GM19397 (cell line): ENCODE results near the gene DOCK9.

Experiments used
- ATAC-seq: cut with Tn5 transposase; IDR thresholded peaks from one replicate; pipeline ENCODE4 v1.9.1; 2021; ENCODE audit warnings: mild to moderate bottlenecking, moderate library complexity; ENCODE audit not compliant: unreplicated experiment

The DOCK9 gene

GRCh38 chr13:98976338-98976737, 1.5 kb downstream of the DOCK9 start:
- no peak for ATAC-seq

- ATAC-seq = no peak
Observed at GRCh38 chr13:98975822-98976261, 2.0 kb downstream of the DOCK9 start.

DNA sequence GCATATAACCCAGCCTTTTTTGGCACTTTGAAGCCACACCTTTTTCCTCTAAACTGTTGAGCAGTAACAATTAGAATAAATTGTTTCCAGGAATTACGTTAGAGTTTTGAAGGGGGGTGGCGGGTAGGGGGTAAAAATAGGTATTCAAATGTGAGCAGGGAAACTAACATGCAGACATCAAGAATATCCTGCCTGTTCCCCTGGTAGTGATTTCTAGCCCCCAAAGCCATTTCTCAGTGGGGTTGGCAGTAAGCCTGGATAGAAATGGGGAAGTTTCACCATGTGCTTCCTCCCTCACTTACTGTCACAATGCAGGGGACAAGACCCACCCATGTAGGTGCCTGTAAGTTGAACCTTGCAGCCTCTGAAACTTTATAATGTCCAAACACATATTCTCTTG, 3.8 kb downstream of the DOCK9 start:
- no peak for ATAC-seq

GRCh38 chr13:98972627-98973026, 5.2 kb downstream of the DOCK9 start:
- ATAC-seq = no peak

DNA sequence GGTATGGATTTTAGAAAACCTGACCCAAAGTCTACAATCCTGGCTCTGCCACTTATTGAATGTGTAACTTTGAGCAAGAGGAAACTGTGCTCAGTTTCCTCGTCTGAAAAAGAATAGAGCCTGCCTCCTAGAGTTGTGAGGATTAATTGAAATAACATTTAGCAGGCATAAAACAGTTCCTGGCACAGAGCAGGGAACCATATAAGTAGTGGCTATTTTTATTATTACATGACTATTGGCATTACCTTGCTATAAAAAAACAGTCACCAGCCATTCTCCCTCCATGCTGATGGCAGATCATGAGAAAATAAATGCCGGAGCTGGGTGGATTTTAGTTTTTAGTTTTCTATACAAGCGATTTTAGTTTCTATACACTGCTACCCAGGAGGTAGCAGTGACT, 5.8 kb downstream of the DOCK9 start:
- no peak for ATAC-seq

GRCh38 chr13:98970330-98970729, 7.5 kb downstream of the DOCK9 start:
- ATAC-seq = no peak

DNA sequence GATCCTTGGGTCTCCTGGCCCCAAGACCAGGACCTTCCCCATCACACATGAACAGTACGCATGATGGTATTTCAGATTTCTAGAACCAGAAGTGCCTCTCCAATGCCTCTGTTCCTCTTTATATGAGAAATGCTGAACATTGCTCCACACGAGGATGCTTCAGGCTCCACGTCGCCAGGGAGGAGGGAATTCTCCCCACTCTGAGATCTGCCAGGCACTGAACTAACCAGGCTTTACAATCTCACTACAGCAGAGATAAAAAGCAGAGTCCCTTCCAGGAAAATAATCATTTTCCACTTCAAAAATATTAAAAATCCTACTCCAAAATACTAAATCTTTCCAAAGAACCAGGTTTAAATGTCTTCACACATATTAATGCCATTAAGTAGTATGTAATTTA, 10.4 kb downstream of the DOCK9 start:
- ATAC-seq = no peak

DNA sequence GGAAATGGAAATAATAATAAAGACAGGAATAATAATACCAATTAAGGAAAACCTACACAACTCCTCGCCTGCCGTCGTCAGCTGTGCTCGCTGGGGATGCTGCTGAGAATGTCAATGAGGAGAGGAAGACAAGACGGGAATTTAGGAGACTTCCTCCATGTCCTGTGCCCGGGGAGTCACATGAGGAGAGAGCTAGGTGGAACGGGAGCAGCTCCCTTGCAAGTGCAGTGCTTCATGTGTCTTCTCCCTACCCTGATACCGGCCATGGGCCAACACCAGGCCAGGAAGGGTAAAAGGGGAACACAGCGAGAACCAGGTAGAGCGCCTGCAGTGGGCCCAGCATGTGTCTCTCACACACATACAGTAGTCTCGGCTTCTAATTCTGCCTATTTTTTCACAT, 11.8 kb downstream of the DOCK9 start:
- no peak for ATAC-seq

DNA sequence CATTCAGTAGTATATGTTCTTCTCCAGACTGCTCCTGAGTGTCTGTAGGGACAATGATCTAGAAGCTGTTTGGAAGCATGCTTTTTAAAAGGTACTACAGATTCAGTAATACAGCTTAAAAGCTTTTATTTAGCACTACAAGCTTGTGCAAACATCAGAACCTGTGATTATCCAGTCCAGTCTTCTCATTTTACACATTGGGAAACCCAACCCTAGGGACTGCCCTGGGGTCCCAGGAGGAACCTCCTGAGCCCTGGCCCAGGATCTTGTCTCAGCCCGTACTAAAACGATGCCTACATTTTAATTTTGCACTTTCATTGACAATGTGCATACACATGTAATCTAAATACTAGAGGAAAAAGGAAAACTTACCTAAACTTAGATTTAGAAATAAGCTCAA, 12.5 kb downstream of the DOCK9 start:
- no peak for ATAC-seq

GRCh38 chr13:98963917-98964316, 13.9 kb downstream of the DOCK9 start:
- no peak for ATAC-seq

DNA sequence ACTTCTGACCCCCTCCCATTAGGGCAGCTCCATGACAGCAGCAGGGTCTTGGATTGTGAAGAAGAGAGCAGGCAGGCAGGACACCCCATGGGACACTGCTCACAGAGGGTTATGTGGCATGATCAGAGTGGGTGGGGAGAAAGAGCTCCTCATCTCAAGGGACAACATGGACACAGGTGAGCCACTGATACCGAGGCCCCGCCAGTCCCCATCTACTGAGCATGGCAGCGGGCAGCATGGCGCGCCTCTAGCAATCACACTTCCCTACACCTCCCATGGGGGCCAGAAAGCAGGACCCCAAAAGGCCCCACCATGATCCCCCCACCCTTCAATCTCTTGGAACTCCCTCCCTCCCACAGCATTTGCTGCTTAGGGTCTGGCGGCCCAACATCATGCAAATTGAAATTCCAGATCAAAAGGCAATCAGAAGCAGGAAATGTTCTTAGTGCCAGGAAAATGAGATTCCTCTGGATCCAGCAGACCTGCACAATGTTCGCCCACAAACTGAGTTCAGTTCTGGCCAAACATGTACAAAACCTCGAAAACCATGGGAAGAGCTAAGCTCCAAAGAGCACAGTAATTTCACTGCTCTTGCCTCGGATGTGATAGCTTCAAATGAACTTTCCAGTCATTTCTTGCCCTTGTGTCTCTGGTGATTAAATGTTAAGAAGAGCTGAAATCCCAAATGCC, 14.8 kb downstream of the DOCK9 start:
- no peak for ATAC-seq

DNA sequence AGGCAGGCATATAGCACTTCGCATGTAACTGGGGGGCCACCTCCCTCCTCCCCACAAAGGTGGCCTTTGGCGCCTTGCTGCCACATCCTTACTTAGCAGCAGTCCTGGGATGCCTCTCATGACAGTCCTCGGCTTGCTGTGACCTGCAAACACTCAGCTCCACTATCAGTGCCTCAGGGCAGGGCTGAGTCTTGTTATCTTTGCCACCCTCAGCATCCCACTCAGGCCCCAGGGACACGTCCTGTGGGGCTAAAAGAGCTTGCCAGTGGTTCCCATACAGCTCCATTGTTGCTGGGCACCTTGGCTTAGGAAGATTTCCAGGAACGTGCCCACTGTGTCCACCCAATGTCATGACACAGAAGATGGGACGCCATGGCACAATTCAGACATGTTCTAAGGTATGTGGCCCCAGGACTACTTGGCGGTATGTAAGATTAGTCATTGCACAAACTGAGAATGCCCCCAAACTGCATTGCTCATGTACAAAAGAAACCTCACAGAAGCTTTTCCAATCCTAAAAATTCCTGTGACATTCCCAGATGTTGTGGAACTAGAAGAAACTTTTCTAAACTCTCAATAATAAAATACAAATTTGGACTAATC, 16.3 kb downstream of the DOCK9 start:
- no peak for ATAC-seq

- no peak for ATAC-seq
Observed at GRCh38 chr13:98960606-98961502, 17.0 kb downstream of the DOCK9 start.

GRCh38 chr13:98959786-98960605, 17.9 kb downstream of the DOCK9 start:
- no peak for ATAC-seq

- no peak for ATAC-seq
Observed at GRCh38 chr13:98959291-98959690, 18.6 kb downstream of the DOCK9 start.

DNA sequence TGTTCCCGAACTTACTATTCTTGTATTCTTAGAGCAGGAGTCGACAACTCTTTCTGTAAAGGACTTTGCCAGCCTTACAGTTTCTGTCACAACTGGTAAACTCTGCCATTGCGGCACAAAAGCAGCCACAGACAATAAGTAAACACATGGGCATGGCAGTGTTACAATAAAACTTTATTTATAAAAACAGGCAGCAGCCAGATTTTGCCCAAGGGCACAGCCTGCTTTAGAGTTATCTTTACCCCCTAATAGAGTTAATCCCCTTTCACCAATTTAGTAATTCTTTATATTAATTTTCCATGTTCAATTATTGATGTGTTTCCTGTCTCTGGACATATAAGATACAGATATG, 19.4 kb downstream of the DOCK9 start:
- ATAC-seq = no peak

DNA sequence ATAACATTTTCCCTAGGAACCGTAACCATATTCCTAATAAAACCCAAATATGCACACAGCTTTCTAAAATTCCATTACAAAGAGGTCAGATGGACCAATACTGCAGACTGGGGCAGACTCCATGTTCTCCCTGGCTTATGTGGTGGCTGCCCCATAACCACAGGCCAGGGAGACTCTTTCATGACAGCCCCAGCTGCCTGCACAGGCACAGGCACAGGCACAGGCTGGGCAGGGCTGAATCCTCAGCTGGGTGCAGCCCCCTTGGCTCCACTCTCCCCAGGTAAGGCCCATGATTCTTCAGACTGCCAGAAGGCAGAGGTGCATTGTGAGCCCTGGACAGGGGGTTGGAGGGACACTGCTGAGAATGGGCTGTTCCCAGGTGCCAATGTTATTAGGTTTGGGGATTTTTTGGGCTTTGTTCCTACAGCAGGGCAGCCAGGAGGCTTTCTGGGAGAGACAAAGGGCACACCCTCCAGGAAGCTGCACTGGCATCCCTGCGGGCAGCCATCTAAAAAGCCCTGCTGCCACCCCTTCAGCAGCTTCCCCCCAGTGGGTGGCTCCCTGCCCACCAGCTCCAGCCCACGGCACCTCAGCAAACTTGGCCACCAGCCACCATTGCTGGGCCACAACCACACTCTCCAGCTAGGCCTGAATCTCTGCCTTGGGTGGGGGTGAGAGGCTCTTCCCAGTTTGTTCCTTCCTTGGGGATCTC, 20.0 kb downstream of the DOCK9 start:
- ATAC-seq = no peak

DNA sequence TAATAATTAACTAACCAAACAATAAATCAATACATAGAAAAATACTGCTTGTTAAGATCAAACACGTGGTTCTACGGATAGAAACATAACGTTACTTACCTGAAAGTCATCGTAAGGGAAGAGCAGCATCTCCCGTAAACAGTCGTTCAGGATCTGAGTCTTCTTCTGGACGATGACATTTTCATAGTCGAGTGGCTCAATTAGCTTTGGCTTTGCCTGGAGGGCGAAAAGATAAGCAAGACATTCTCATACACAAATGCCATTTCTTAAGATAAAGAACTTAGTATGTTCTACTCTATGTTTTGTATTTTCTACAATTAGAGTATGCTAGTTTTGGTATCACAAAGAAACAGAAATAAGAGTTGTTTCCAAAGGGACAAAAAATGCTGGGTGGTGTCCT, 22.5 kb downstream of the DOCK9 start:
- no peak for ATAC-seq

GRCh38 chr13:98954313-98954712, 23.6 kb downstream of the DOCK9 start:
- no peak for ATAC-seq

- no peak for ATAC-seq
Observed at GRCh38 chr13:98951266-98951665, 26.6 kb downstream of the DOCK9 start.
